ENCODE measurements around the gene GAGE12J.
"Not testable (repeated sequence)": the region's sequence is repeated elsewhere in the genome, so short reads cannot be mapped to it uniquely, and the experiment has no call there.

Gene GAGE12J, protein sequence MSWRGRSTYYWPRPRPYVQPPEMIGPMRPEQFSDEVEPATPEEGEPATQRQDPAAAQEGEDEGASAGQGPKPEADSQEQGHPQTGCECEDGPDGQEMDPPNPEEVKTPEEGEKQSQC

DNA sequence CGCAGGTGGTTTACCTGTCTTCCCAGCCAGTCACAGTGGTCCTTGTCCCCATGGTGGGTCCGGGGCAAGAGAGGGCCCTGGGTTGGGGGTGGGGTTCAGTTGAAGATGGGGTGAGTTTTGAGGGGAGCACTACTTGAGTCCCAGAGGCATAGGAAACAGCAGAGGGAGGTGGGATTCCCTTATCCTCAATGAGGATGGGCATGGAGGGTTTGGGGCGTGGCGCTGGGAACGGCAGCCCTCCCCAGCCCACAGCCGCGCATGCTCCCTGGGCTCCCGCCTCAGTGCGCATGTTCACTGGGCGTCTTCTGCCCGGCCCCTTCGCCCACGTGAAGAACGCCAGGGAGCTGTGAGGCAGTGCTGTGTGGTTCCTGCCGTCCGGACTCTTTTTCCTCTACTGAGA, at the start of gene GAGE12J:
GAGE12J (plus strand) TSS at position 301 of the 400 bp plus-strand sequence. CDS start 1,157 bp downstream, outside the sequence.
- not testable (repeated sequence) for DNase-seq (ENCODE audit: low read depth)

DNA sequence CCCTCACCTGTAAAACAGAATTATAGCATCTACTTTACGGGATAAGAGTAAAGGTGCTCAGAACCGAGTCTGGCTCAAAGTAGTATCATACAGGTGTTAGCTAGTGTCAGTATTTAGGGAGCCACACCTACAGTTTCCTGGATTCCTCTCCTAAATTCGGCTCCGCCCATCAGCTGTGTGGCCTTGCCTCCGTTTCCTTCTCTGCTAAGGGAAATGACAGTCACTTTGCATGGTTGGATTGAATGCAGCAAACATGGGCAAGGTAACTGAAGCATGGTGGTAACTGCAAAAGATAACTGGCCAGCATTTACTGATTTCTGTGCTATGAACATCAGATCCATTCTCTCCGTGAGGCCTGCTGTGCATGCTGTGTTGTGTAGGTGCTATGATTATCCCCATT, 49.4 kb upstream of the GAGE12J start:
- no peak for DNase-seq (ENCODE audit: low read depth)

DNA sequence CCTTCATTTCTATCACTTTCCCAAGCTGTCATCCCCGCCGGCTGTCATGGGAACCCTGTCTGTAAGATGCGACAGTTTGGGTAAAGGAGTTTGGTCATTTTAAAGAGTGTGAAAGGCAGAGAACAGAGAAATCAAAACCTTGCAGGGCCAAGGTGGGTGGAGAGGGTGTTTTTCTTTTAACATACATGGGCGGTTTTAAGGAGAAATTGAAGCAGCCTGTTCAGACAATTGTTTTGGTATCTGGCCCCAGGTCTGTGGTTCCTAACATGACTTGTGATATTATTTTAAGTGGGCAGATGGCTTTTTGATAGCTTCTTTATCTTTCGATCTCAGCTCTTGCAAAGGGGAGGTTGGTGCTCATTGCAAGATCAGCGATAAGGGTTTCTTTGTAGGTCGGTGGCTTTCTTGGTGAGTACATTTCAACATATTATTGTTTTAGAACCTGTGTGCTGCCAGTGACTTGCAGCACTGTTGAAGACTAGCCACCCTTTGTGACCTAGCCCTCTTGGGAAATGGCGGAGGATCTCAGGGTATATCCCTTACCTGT, 48.6 kb upstream of the GAGE12J start:
- no peak for DNase-seq (ENCODE audit: low read depth)

DNA sequence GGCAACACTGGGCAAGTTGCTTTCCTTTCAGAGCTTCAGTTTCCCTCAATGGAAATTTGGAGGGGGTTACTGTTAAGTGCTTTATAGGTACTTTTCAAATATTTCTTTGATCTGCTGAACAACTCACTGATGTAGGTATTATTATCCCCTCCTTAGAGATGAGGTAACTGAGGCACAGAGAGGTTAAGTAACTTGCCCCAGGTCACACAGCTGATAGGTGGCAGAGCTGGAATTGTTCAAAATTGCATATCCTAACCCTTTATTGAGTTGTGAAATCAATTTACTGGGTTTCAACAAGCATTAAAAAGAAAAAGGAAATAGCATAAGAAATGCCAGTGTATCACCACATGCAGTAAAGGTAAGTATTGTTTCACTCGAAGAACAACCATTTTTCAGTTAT, 45.6 kb upstream of the GAGE12J start:
- DNase-seq (ENCODE audit: low read depth): no peak

DNA sequence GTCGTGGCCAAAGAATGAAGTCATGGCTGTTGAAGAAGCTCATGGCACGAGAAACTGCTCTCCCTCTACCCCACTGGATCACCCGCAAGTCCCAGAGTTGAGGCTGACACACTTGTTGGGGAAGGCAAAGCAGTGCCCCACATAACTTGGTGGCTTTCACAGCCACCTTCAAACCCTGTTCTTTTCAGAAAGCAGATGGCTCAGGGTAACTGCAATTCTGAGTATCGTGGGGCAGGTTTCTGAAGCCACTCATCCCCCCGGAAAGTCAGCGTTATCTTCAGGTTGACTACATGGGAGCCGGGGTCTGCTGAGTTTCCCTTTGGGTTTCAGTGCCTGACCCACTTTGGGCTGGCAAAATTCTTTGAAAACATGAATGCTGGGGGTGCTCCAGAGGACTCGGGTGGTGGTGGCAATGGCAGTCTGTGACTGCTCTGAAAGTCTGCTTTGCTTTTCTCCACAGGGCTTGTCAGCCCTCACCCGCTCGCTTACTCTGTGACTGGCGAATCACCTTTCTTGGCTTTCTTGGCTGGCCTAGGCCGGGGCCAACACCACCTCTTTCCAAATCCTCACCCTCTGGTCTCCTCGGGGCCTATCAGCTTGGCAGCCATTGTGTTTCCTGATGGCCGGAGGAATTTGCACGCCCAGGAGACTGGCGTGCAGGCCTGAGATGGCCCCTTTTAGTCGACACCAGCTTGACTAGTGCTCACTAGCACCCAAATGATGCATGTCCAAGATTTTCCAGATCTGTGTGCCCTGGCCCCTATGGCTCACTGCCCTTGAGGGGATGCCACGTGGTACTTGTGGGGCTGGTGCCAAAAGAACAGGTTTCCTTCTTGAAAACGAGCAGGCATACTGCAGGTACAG, 44.9 kb upstream of the GAGE12J start:
- peak; percentile 7 for DNase-seq (ENCODE audit: low read depth)

DNA sequence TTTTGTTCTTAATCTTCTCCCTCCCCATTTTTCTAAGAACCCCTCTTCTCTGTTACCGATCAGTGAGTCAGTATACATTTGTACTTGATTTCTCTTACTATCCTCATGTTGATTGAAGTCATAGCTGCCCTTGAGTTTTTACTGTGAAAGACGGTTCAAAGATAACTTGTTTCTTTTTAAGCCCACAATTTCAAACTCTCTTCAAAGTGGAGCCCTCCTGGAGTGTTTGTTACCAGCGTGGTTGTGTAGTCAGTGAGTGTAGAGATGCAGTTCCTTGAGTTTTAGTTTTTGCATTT, 44.4 kb upstream of the GAGE12J start:
- DNase-seq (ENCODE audit: low read depth): no peak

DNA sequence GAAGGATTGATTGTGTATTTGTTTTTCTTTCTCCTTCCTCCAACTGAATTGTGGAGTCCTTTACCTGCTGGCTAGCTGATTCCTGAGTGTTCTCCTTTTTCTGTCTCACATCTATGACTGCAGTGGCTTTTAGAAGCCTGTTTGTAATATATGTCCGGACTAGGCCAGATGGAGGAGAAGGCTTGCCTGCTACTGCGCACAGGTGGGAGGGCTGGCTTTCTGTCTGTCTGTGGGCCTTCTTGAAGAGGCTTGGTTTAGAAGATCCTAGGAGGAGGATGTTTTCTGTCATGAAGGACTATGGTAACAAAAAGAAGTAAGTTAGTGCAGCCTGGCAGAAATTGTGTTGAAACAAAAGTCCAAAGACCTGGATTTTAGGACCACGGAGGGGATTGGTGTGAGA, 43.8 kb upstream of the GAGE12J start:
- no peak for DNase-seq (ENCODE audit: low read depth)

DNA sequence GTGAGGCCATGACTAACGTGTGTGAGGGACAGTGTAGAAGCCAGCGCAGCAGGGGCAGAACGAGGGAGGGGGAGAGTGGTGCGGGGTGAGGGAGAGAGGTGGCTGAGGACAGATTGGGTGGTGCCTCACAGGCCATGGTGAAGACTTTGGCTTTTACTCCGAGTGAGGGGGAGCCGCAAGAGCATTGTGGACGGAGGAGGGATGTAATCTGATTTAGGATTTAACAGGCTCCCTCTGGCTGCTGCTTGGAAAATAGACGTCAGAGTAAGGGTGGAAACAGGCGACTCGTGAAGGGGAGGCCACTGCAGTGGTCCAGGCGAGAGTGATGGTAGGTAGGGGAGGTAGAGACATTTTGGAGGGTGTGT, 39.2 kb upstream of the GAGE12J start:
- DNase-seq (ENCODE audit: low read depth): peak; percentile 27

DNA sequence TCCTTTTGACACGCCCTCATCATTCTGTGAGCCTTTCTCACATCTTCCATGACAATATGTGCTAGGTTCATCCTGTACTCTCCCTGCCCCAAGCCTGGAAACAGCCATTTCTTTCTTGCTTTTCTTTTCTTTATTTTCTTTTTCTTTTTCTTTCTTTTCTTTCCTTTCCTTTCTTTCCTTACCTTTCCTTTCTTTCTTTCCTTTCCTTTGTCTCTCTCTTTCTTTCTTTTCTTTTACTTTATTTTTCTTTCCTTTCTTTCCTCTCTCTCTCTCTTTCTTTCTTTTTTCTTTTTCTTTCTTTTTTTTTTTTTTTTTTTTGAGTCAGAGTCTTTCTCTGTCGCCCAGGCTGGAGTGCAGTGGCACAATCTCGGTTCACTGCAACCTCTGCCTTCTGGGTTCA, 37.6 kb upstream of the GAGE12J start:
- no peak for DNase-seq (ENCODE audit: low read depth)

DNA sequence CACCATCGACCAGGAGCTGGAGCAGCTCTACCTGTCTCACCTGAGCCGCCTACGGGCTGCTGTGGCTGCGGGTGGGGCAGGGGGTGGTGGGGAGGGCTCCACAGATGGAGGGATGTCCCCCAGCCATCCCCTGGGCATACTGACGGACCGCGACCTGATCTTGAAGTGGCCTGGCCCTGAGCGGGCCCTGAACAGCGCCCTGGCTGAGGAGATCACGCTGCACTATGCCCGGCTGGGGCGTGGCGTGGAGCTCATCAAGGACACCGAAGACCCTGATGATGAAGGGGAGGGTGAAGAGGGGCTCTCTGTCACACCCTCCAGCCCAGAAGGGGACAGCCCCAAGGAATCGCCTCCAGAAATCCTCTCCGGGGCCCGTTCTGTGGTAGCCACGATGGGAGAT, 35.7 kb upstream of the GAGE12J start:
- no peak for DNase-seq (ENCODE audit: low read depth)

DNA sequence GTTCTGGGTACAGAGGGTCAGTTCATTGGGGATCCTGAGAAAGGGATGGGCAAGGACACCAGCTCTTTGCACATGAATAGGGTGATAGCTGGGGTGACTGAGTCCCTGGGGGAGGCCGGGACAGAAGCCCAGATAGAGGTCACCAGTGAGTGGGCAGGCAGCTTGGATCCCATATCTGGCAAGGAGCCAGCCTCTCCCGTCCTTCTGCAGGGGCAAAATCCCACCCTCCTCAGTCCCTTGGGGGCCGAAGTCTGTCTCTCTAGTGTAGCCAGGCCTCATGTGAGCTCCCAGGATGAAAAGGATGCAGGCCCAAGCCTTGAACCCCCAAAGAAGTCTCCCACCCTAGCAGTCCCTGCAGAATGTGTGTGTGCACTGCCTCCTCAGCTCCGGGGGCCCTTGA, 35.3 kb upstream of the GAGE12J start:
- no peak for DNase-seq (ENCODE audit: low read depth)

DNA sequence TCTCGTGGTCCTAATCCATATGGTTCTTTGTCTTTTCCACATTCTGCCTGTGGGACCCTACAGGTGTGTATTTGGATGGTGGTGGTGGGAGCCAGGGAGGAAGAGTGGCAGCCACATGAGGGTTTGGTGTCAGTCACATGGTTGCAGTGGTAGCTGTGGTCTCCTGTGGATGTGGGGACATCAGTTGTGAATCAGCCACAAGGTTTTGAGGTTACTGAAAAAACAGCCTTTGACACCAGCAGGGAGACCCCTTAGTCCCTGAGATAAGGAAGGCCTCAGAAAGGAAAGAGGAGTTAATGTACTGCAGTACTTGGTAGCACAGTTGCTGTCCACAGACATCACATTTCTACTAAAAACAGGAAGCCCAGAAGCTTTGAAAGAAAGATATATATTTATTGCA, 34.2 kb upstream of the GAGE12J start:
- no peak for DNase-seq (ENCODE audit: low read depth)

DNA sequence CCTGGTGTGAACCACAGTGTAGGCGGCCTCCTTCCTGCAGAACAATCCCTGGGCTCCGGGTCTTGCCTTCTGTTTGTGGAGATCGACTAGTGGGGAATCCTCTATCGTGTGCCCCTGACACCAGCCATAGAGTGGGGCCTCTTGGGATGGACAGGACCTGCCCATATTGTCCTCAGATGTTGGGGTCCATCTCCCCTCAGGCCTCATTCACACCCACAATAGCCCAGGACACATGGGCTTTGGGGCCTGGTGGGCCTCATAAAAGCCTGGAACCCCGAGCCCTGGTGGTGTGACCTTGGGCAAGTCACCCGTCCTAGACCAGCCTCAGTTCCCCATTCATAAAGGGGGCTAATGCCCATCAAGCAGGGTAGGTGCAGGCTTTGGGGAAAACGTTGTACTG, 31.6 kb upstream of the GAGE12J start:
- DNase-seq (ENCODE audit: low read depth): no peak

DNA sequence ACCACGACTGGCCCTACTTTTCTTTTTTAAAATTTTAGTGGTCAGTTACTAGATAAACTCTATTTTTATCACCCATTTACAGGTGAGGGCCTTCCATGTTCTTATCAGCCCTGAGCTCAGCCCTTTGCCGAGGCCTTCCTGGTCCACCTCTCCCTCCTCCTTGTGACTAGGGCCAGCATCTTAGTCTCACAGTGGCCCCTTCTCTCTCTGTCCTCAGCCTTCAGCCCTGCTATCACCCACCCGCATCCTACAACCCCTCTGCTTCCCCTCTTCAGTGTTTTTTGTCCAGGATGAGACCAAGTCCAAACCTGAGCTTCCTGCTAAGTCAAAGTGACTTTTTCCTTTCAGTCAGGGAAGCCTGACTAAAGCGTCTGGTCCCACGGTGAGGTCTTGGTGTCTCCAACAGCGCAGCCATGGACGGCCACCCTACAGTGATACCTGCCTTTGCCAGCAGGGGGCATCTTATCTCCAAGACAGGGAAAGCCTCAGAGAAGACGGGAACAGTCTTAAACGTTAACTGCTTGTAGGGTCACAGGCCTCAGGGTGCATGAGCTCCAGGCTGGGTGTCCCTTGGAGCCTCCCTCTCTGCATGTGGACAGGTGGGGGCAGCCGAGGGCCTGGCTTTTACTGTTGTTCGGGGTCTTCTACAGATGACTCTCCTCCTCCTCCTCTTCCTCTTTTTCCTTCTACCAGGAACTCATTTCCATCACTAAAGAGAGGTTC, 30.1 kb upstream of the GAGE12J start:
- peak; percentile 41 for DNase-seq (ENCODE audit: low read depth)

DNA sequence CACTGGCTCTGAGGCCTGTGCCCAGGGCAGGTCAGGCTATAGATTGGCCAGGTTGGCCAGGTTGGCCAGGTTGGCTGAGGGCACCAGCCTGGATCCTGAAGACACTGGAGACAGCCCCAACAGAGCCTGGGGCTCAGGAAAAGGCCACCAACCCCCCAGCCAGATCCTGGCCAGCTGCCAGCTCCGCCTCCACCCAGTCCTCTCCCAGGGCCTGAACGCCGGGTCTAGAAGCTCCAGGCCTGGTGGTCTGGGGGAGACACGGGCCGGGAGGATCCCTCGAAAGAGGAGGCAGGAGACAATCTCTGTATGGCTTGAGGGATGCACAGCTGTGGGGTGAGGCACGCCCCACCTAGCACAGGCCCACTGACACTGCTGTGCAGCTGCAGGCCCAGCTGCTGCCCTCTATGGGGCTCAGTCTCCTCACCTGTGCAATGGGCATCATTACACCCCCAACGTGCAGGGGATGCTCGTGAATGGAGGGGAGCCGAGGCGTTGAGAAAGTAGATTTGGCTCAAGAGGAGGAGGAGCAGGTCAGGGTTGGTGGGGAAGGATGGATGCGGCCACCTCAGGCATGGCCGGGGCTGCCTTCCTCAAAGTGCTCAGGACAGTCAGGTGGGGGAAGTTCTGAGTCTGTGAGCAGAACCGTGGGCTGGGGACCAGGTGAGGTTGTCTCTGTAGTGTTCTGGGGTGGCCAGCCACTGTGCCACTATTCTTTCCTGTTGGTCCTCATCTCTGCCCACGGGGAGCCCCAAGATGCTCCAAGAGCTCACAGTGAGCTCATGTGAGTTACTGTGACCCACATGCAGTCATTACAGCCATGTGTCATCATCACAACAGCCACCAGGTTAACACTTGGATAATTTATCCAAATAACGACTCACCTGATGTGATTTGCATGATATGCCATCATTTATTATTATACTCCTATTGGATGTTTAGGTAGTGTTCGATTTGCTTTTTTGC, 29.2 kb upstream of the GAGE12J start:
- no peak for DNase-seq (ENCODE audit: low read depth)

DNA sequence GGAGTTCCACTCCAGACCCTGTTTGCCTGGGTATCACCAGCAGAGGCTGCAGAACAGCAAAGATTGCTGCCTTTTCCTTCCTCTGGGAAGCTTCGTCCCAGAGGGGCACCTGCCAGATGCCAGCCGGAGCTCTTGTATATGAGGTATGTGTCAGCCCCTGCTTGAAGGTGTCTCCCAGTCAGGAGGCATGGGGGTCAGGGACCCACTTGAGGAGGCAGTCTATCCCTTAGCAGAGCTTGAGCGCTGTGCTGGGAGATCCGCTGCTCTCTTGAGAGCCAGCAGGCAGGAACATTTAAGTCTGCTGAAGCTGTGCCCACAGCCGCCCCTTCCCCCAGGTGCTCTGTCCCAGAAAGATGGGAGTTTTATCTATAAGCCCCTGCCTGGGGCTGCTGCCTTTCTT, 22.5 kb upstream of the GAGE12J start:
- not testable (repeated sequence) for DNase-seq (ENCODE audit: low read depth)

DNA sequence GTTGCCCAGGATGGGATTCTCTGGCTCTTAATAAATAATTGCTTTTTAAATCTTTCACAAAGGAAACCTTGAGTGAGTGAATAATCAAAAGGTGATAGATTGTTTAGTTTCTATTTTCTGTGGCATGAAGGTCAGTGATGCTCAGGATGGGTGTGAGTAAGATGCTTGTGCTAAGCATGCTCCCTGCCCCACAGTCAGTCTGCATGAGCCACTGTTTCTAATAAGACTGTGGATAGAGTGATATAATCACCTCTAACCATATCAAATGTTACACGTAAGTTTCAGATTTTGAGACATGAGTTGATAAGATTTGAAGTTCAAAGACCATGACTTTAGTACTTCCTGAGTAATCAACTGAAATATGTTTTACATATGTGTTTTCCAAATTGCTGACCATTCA, 21.1 kb upstream of the GAGE12J start:
- DNase-seq (ENCODE audit: low read depth): no peak

DNA sequence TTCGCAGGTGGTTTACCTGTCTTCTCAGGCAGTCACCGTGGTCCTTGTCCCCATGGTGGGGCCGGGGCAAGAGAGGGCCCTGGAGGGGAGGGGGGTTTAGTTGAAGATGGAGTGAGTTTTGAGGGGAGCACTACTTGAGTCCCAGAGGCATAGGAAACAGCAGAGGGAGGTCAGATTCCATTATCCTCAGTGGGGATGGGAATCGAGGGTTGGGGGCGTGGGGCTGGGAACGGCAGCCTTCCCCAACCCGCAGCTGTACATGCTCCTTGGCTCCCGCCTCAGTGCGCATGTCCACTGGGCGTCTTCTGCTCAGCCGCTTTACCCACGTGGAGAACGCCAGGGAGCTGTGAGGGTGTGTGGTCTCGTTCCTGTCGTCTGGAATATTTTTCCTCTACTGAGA, 18.5 kb upstream of the GAGE12J start, which contains the start of gene GAGE10:
GAGE10 (plus strand) TSS at position 301 of the 400 bp plus-strand sequence. CDS start 1,214 bp downstream, outside the sequence.
- DNase-seq (ENCODE audit: low read depth): no peak

DNA sequence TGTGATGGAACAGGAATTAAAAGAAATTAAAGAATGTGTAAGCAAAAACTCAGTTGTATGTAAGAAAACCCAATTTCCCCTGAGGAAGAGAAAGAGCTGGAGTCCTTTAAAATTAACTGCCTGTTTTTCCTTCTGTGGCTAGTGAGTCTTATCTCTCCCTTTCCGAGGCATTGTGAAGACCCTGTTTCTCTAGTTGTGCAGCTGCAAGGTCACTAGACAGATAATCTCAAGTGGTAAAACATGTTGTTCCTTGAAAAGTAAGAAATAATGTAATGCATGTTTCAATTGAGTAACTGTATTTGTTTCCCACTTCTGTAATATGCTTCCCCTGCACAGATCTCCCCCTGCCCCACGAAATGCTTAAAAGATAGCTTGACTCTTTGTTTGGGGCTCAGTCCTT, 14.1 kb upstream of the GAGE12J start:
- DNase-seq (ENCODE audit: low read depth): not testable (repeated sequence)

DNA sequence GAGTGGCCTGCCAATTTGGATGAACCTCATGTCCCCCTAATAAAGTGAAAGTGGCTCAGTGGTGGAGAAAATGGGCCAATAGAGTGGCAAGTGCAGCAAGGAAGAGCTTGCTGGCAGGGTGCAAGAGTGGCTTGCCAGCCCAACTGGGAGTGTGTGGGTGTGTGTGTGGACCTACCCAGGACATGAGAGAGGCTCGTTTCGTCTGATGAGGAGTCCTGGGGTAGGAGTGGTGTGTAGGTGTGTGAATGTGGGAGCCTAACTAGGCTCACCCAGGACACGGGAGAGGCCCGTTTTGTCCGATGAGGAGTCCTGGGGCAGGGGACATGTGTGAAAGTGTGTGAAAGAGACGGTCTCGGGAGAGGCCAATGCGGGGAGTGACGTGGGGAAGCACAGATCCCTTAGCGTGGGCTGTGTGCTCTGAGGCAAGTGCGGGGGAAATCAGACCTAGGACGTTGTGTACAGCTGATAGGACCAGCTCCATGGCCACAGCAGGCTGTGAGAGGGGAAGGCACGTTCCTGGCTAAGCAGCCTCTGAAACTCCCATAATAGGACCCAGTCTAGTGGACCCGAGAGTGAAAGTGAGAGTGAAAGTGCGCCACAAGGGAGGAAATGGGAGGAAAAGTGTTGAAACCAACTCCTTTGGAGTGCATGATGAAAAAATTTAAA, 13.1 kb upstream of the GAGE12J start:
- peak; percentile 10 for DNase-seq (ENCODE audit: low read depth)

DNA sequence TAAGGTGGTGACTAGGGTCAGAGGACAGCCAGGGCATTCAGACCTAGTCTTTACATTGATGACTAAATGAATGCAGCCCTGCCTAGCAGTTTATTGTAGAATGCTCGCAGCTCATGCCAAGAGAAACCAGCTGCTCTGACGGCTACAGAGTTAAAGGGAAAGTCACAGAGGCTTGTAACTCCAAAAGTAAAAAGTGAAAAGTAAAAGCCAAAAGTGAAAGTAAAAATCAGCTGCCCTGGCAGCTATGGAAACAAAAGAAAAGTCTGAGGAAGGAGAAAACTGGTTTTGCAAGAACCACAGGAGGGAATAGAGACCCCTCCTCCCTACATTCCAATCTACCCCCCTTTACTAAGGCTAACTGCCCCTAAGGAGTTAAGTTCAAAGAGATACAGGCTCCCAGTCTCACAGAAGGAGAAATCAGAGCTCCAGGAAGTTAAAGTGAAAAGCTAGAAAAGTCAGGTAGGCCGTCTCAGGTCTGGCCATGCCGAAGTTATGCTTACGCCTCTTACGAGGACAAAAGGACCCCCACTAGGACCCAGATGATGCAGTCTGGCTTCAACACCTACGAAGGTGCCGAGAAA, 12.3 kb upstream of the GAGE12J start:
- DNase-seq (ENCODE audit: low read depth): peak; percentile 9
